Muscle of leg (tissue), 11 donors: ENCODE measurements around the gene TP53AIP1. TPM values are rescaled to one million over a fixed set of nuclear protein-coding genes. Genes with fewer than 3 reads are reported as not detected.

Source experiments
- DNase-seq: peaks from one replicate; pipeline ENCODE4 v3.0.0; 2013
- H3K27ac ChIP-seq: one replicate; pipeline ENCODE4 v1.5.1; 2013; ENCODE audit warnings: mild to moderate bottlenecking, low read length, control low read depth
- H3K27me3 ChIP-seq: one replicate; pipeline ENCODE4 v1.6.1; 2013; ENCODE audit warnings: low read length; ENCODE audit not compliant: control insufficient read depth, insufficient read depth
- H3K36me3 ChIP-seq: one replicate; pipeline ENCODE4 v1.6.1; 2013; ENCODE audit warnings: low read length; ENCODE audit not compliant: control insufficient read depth, insufficient read depth
- H3K4me1 ChIP-seq: one replicate; pipeline ENCODE4 v1.6.1; 2013; ENCODE audit warnings: low read length; ENCODE audit not compliant: control insufficient read depth, insufficient read depth
- H3K4me3 ChIP-seq: one replicate; pipeline ENCODE4 v1.5.1; 2013; ENCODE audit warnings: low read length, control low read depth
- H3K9me3 ChIP-seq: replicated peaks from 2 replicates; pipeline ENCODE4 v1.6.1; 2013; ENCODE audit warnings: low read depth, low read length; ENCODE audit not compliant: control insufficient read depth
- WGBS: methylation state at CpG from one replicate; pipeline ENCODE4 v1.1.5; 2013; ENCODE audit warnings: missing lambda C conversion rate; ENCODE audit not compliant: insufficient coverage; 5-methylcytosine and 5-hydroxymethylcytosine counted together
- polyA plus RNA-seq, 8 donors: library from polyadenylated mRNA; unstranded; fragments of 120-200 nt; gene quantifications; one replicate each; pipeline versions ENCODE4 v1.2.1 to v1.2.3, GENCODE V29; 2013; ENCODE audit warnings: inconsistent platforms in 1 of 8, low replicate concordance in 1 of 8; ENCODE audit not compliant: insufficient read length in 8 of 8, insufficient read depth in 1 of 8
- total RNA-seq: library from RNA; stranded (reverse); fragments of 120-200 nt; gene quantifications from one replicate; pipeline ENCODE4 v1.2.4, GENCODE V29; 2013

Gene TP53AIP1
- total and polyA plus RNA-seq, 9 donors: 0.15 to 2.2 (median 0.24) TPM; not detected in 1

DNA sequence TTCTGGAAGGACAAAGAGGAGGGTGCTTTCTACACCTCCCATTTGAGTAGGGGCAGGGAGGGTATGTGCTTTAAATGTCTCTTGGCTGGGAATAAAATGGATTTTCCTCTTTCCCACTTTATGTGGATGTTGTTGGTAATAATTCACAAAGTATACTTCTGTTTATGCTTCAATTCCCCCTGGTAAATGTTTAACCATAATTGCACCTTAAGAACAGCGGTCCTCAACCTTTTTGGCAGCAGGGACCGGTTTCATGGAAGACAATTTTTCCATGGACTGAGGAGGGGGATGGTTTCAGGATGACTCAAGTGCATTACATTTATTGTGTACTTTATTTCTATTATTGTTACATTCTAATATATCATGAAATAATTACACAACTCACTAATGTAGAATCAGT lies 4.0 kb upstream of the TP53AIP1 start:
- peaks cover 8% of the 10 kb centered on the region for H3K4me1 ChIP-seq
- no peaks in the 10 kb centered on the region for H3K9me3 ChIP-seq
- WGBS: no CpG with 5 or more reads among the region's 2 CpGs
- no peak overlapping the region for H3K27ac ChIP-seq
- H3K27me3 ChIP-seq: no peaks in the 10 kb centered on the region
- no peaks in the 10 kb centered on the region for H3K36me3 ChIP-seq
- no peak for DNase-seq
- H3K4me3 ChIP-seq: no peak overlapping the region

DNA sequence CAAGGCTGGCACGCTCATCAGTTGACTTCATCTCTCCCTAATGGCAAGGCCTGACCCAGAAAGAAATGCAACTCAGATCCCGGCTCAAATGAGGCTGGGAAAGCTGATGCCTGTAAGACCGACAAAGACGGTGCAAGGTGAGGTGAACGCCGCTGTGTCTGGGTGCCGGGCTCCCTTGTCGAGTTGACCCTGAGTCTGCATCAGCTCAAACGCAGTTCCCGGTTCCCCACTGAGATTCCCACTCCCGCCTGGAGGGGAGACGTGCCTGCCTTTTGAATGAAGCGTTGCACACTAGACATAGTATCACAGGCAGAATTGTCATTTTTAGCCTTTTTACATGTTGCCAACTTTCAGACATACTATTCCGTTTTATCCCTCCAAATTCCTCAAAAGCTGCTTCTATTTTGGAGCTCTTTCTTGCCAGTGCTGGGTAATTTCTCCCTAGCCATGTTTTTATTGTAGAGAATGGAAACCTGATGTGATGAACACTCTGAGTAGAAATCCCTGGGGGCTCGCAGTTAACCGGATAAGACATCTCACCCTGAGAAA lies 831 bp upstream of the TP53AIP1 start:
- WGBS: 23% methylated on average over 13 of the region's 16 CpGs
- peak; percentile 54 for DNase-seq
- no peaks in the 10 kb centered on the region for H3K9me3 ChIP-seq
- H3K4me3 ChIP-seq: no peak overlapping the region
- H3K27me3 ChIP-seq: no peaks in the 10 kb centered on the region
- H3K27ac ChIP-seq: peak overlapping the region; percentile 20
- H3K36me3 ChIP-seq: no peaks in the 10 kb centered on the region
- peaks cover 25% of the 10 kb centered on the region for H3K4me1 ChIP-seq

DNA sequence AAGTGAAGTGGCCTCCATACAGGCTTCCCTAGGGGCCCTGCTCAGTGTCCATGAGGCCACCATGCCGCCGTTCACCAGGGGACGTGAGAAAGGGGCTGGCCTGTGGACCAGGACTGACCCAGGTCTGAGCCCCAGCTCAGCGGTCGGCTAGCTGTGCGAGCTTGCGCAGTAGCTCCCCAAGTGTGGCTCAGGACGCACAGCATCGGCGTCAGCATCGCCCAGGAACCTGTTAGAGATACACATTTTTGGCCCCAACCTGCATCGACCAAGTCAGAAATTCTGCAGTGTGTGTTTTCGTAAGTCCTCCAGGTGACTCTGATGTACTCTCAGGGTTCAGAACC lies 429 bp downstream of the TP53AIP1 start:
- H3K4me3 ChIP-seq: no peak overlapping the region
- no peaks in the 10 kb centered on the region for H3K9me3 ChIP-seq
- H3K27ac ChIP-seq: no peak overlapping the region
- no peak for DNase-seq
- 96% methylated on average over 13 of the region's 13 CpGs for WGBS
- no peaks in the 10 kb centered on the region for H3K36me3 ChIP-seq
- no peaks in the 10 kb centered on the region for H3K27me3 ChIP-seq
- peaks cover 33% of the 10 kb centered on the region for H3K4me1 ChIP-seq

DNA sequence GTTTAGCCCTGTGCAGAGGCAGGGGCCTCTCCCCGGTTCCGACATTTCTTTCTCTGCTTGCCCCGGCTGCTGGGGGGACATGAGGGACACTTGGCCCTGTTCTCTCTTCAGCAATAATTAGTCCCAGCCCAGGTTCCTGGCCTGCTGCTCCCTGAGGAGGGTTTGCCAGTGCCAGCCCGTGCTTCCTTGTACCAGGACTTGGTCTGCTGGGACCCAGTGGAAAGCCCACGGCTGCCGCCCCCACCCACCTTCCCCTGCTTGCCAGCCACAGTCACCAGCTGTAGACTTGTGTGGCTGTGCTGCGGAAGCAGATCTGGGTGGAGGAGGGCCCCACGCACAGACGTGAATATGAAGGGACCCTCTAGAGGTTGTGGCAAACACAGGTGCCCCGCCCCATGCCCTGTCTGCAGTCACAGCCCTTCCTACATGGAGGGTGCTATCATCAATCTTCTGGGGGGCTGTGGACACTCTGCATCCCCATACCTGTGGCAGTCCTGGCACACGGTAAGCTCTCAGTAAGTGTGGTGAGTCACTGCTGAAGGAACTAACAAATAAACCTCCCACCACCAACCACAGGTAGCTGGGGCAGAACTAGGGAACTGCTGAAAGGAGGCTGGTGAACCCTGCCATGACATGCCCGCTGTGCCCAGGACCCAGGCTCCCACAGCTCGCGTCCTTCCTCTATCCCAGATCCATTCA lies 949 bp downstream of the TP53AIP1 start:
- DNase-seq: no peak
- 85% methylated on average over 9 of the region's 14 CpGs for WGBS
- no peaks in the 10 kb centered on the region for H3K27me3 ChIP-seq
- no peak overlapping the region for H3K4me3 ChIP-seq
- no peaks in the 10 kb centered on the region for H3K9me3 ChIP-seq
- H3K4me1 ChIP-seq: peaks cover 38% of the 10 kb centered on the region
- no peaks in the 10 kb centered on the region for H3K36me3 ChIP-seq
- H3K27ac ChIP-seq: no peak overlapping the region

DNA sequence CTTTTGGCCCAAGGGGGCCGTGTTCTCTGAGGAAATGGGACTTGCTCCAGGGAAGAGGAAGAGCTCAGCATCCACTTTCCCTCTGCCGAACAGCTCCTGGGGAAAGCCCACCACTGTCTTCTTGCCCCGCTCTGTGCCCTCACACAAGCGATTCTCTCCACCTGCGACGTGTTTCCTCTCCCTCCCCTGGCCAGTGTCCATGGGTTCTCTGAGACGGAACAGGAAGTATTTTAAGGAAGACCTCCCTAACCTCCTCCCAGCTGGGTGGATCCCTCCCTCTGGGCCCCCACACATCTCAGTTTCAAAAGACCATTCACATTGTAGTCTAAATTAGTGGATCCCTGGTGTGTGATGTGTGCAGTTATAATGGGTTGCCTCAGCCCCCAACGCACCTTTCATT lies 1.6 kb downstream of the TP53AIP1 start:
- Histone ChIP-seq H3K4me3 (no peak overlapping the region), H3K9me3 (no peaks in the 10 kb centered on the region), H3K27me3 (no peaks in the 10 kb centered on the region), H3K27ac (no peak overlapping the region), H3K4me1 (peaks cover 40% of the 10 kb centered on the region), H3K36me3 (no peaks in the 10 kb centered on the region)
- no peak for DNase-seq
- 80% methylated on average over 1 of the region's 8 CpGs for WGBS

DNA sequence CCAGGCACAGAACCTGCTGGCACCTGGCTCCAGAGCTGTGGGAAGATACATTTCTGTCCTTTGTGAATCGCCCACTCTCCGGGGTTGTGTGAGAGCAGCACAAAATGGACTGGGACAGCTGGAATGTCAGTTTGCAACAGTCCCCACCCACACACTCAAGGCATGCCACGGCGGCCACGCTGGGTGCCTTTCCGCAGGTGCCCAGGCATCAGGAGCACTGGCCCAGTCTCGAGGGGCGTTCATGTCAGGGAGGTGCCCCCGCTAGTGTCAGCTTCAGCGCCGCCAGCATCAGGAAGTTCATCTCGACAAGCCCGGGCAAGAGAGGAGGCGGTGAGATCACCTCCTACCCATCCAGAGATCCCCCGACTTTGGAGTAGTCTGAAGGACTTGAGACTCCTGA lies 2.1 kb downstream of the TP53AIP1 start:
- Histone ChIP-seq H3K27me3 (no peaks in the 10 kb centered on the region), H3K36me3 (no peaks in the 10 kb centered on the region), H3K4me3 (no peak overlapping the region), H3K9me3 (no peaks in the 10 kb centered on the region), H3K27ac (no peak overlapping the region), H3K4me1 (peaks cover 40% of the 10 kb centered on the region)
- 67% methylated on average over 5 of the region's 15 CpGs for WGBS
- no peak for DNase-seq

DNA sequence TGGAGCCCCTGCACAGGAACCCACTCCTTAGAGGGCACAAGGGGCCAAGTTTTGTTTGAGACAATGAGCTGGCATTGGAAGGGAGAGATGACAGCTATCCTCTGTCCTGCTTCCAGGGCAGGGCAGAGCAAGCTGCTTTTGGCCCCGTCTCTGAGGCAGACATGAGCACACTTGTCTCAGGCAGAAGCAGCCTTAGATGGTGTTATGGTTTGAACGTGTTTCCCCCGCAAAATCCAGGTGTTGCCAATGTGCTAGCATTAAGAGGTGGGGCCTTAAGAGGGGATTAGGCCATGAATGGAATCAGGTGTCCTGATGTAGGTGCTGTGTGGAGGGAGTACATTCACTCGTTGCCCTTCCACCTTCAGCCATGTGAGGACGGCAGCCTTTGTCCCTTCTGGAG lies 2.5 kb downstream of the TP53AIP1 start:
- no peak overlapping the region for H3K27ac ChIP-seq
- 59% methylated on average over 4 of the region's 5 CpGs for WGBS
- no peaks in the 10 kb centered on the region for H3K27me3 ChIP-seq
- no peaks in the 10 kb centered on the region for H3K9me3 ChIP-seq
- DNase-seq: no peak
- H3K4me1 ChIP-seq: peaks cover 40% of the 10 kb centered on the region
- no peaks in the 10 kb centered on the region for H3K36me3 ChIP-seq
- H3K4me3 ChIP-seq: no peak overlapping the region

DNA sequence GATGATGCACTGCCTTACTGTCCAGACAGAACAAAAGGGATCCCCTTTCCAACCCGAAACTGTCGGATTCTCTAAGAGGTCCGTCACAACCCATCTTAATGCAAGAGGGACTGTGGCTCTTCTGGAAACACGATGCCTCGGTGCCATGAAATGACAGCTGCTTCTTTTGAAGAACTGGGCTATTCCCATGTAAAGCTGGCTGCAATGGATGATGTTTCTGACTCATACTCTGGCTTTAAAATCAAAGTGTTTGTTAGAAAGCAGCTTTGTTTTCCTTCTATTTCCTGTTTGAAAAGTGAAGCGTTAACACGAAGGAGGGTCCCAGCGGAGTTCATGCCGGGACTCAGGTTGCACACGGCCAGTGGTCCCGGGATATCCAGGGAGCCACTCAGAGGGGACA lies 3.1 kb downstream of the TP53AIP1 start:
- peaks cover 40% of the 10 kb centered on the region for H3K4me1 ChIP-seq
- DNase-seq: peak; percentile 43
- H3K27ac ChIP-seq: no peak overlapping the region
- H3K4me3 ChIP-seq: no peak overlapping the region
- WGBS: 40% methylated on average over 11 of the region's 11 CpGs
- no peaks in the 10 kb centered on the region for H3K27me3 ChIP-seq
- H3K9me3 ChIP-seq: no peaks in the 10 kb centered on the region
- H3K36me3 ChIP-seq: no peaks in the 10 kb centered on the region

DNA sequence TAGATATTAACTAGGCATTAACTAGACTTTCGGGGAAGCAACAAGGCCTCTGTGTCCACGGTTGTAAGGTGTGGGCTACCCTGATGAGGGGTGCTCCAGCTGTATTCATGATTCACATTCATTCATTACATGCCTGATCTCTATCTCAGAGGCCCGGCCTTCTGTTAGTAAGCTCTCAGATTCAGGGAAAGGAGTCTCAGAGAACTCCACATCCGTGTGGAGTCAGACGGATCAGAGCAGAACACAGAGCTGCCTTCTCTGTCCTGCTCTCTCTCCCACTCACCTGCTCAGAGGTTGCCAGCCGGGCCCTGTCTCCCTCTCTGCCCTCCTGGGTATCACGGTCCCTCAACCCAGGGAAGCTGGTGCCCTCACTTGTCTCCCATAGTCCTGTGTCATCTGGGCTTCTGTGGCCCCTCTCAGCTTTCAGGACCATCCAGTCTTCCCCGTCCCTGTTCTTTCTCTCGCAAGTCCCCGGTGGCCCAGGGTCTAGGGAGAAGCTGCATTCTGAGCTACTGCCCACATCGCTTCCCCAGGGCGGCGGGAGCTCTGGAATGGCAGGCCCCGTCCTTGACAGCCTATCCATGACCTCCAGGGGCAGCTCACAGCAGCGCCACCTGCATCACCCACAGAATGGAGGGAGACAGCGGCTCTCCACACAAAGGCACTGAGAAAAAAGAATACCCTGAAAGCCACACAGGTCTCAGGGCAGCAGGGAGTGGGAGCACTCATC lies 4.3 kb downstream of the TP53AIP1 start:
- H3K4me3 ChIP-seq: no peak overlapping the region
- no peaks in the 10 kb centered on the region for H3K9me3 ChIP-seq
- H3K36me3 ChIP-seq: no peaks in the 10 kb centered on the region
- H3K27ac ChIP-seq: no peak overlapping the region
- DNase-seq: no peak
- H3K4me1 ChIP-seq: peaks cover 41% of the 10 kb centered on the region
- no peaks in the 10 kb centered on the region for H3K27me3 ChIP-seq
- 84% methylated on average over 15 of the region's 16 CpGs for WGBS

DNA sequence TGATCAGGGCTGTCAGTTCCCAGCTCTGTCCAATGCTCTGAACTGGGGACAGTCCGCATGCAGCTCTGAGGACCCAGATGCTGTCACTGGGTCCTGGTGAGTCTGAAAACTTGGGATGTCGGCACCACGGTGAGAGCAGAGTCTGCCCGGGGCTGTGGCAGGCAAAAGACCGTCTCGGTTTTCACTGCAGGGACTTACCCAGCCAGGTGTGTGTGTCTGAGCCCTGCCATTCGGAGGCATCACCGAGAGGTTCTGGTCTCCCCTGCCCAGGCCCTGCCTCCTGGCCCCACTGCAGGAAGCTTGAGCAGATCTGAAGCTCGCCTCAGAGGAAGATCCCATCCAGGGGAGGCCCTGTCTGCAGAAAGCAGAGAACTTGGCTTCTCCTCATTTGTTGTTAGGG lies 5.2 kb downstream of the TP53AIP1 start:
- Histone ChIP-seq H3K27ac (no peak overlapping the region), H3K9me3 (no peaks in the 10 kb centered on the region), H3K27me3 (no peaks in the 10 kb centered on the region), H3K4me3 (no peak overlapping the region), H3K4me1 (peaks cover 45% of the 10 kb centered on the region), H3K36me3 (no peaks in the 10 kb centered on the region)
- no peak for DNase-seq
- WGBS: 61% methylated on average over 9 of the region's 9 CpGs
